Measurements from ENCODE around the gene SH3RF3. TPM values are rescaled to one million over a fixed set of nuclear protein-coding genes. Genes with fewer than 3 reads are reported as not detected.

SH3RF3 gene
- total and polyA plus RNA-seq, 2 of the 13 experiments (the other 11 are each of a cell fraction or from before 2014, with no cell fraction given), result 0.04 TPM; not detected in 1

DNA sequence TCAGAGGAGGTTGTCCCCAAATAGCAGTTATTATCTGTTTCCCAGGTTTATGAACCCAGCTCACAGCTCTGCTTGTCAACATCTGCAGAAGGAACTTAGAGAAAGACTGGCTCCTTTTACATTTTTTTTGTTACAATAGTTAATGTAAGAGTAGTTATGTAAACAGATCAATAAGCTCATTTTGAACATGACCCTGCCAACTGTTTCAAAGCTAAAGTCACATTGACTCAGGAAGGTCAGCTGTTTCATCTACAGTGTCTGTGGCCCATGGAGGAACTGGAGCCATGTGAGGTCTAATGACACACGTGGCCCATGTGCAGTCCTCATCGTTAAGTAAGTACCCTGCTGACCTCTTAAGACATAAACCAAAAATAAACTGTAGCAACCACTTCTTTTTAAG, 97.1 kb downstream of the SH3RF3 start (continued):
- TF ChIP-seq, protein P1, sequence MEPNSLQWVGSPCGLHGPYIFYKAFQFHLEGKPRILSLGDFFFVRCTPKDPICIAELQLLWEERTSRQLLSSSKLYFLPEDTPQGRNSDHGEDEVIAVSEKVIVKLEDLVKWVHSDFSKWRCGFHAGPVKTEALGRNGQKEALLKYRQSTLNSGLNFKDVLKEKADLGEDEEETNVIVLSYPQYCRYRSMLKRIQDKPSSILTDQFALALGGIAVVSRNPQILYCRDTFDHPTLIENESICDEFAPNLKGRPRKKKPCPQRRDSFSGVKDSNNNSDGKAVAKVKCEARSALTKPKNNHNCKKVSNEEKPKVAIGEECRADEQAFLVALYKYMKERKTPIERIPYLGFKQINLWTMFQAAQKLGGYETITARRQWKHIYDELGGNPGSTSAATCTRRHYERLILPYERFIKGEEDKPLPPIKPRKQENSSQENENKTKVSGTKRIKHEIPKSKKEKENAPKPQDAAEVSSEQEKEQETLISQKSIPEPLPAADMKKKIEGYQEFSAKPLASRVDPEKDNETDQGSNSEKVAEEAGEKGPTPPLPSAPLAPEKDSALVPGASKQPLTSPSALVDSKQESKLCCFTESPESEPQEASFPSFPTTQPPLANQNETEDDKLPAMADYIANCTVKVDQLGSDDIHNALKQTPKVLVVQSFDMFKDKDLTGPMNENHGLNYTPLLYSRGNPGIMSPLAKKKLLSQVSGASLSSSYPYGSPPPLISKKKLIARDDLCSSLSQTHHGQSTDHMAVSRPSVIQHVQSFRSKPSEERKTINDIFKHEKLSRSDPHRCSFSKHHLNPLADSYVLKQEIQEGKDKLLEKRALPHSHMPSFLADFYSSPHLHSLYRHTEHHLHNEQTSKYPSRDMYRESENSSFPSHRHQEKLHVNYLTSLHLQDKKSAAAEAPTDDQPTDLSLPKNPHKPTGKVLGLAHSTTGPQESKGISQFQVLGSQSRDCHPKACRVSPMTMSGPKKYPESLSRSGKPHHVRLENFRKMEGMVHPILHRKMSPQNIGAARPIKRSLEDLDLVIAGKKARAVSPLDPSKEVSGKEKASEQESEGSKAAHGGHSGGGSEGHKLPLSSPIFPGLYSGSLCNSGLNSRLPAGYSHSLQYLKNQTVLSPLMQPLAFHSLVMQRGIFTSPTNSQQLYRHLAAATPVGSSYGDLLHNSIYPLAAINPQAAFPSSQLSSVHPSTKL (CRISPR knock-in tag; IDR thresholded peaks at IDR 0.05), result peak; percentile 88
- TF ChIP-seq HHEX (CRISPR knock-in tag; IDR thresholded peaks at IDR 0.05) (peak; percentile 32; the same call in 1 of the 2 replicates), HIVEP1 (CRISPR knock-in tag; IDR thresholded peaks at IDR 0.05) (no peak), TEAD3 (CRISPR knock-in tag; optimal IDR thresholded peaks at IDR 0.05; ENCODE audit: borderline replicate concordance) (peak; percentile 26), TBL1XR1 (IDR thresholded peaks at IDR 0.05; ENCODE audit: borderline replicate concordance, low read length, partially characterized antibody) (peak; percentile 54), ZNF570 (CRISPR knock-in tag; IDR thresholded peaks at IDR 0.05; ENCODE audit: borderline replicate concordance) (no peak), NFKBIZ (CRISPR knock-in tag; IDR thresholded peaks at IDR 0.05) (no peak), HMG20A (CRISPR knock-in tag; IDR thresholded peaks at IDR 0.05; ENCODE audit: borderline replicate concordance) (peak; percentile 73), NR2F1 (CRISPR knock-in tag; IDR thresholded peaks at IDR 0.05) (peak; percentile 58 to 81), ATRX (CRISPR knock-in tag; IDR thresholded peaks at IDR 0.05; ENCODE audit: borderline replicate concordance) (no peak), KLF15 (CRISPR knock-in tag; IDR thresholded peaks at IDR 0.05; ENCODE audit: borderline replicate concordance) (no peak), SP140L (CRISPR knock-in tag; IDR thresholded peaks at IDR 0.05; ENCODE audit: borderline replicate concordance) (no peak), MTF2 (CRISPR knock-in tag; IDR thresholded peaks at IDR 0.05; ENCODE audit: borderline replicate concordance) (no peak), ZNF724P (CRISPR knock-in tag; IDR thresholded peaks at IDR 0.05; ENCODE audit: borderline replicate concordance) (no peak), SMAD3 (CRISPR knock-in tag; IDR thresholded peaks at IDR 0.05) (0 out of 2 replicates have a peak, but pooled peaks have one; percentile 51), RFX3 (CRISPR knock-in tag; IDR thresholded peaks at IDR 0.05) (no peak), HOXD1 (CRISPR knock-in tag; IDR thresholded peaks at IDR 0.05) (no peak), HNF4A (CRISPR knock-in tag; IDR thresholded peaks at IDR 0.05) (peak; percentile 47), RARA (CRISPR knock-in tag; IDR thresholded peaks at IDR 0.05) (peak; percentile 95), FOXP1 (IDR thresholded peaks at IDR 0.05) (no peak), FOXP1 (CRISPR knock-in tag; IDR thresholded peaks at IDR 0.05) (peak; percentile 60; the same call in 1 of the 2 replicates), SOX5 (CRISPR knock-in tag; IDR thresholded peaks at IDR 0.05; ENCODE audit: borderline replicate concordance) (peak; percentile 80), GFI1 (CRISPR knock-in tag; IDR thresholded peaks at IDR 0.05; ENCODE audit: borderline replicate concordance) (no peak), ETV5 (CRISPR knock-in tag; IDR thresholded peaks at IDR 0.05; ENCODE audit: borderline replicate concordance) (peak; percentile 45; the same call in 1 of the 2 replicates), ZNF225 (CRISPR knock-in tag; IDR thresholded peaks at IDR 0.05) (no peak), TOE1 (CRISPR knock-in tag; IDR thresholded peaks at IDR 0.05) (no peak), HCFC1 (IDR thresholded peaks at IDR 0.05; ENCODE audit: low read depth, low read length) (no peak), ZNF235 (CRISPR knock-in tag; IDR thresholded peaks at IDR 0.05; ENCODE audit: borderline replicate concordance) (no peak), ZNF644 (CRISPR knock-in tag; IDR thresholded peaks at IDR 0.05; ENCODE audit: low read depth) (peak; percentile 70; the same call in 1 of the 2 replicates), ZNF776 (CRISPR knock-in tag; IDR thresholded peaks at IDR 0.05) (no peak), ZMYM2 (CRISPR knock-in tag; IDR thresholded peaks at IDR 0.05) (no peak), SIN3B (IDR thresholded peaks at IDR 0.05; ENCODE audit: low read length) (no peak), BCL6 (CRISPR knock-in tag; IDR thresholded peaks at IDR 0.05) (peak; percentile 69), NR1H2 (CRISPR knock-in tag; IDR thresholded peaks at IDR 0.05; ENCODE audit: borderline replicate concordance, low read depth) (no peak)
